Keratinocyte (primary cell): Measurements from ENCODE around the gene PTPRN2. TPM values are rescaled to one million over a fixed set of nuclear protein-coding genes. Genes with fewer than 3 reads are reported as not detected.

ENCODE experiments used
- DNase-seq: peaks from one replicate; pipeline ENCODE4 v3.0.0-alpha.2; 2011; ENCODE audit warnings: low read depth, missing footprints, low spot score
- FAIRE-seq: peaks from 2 replicates; lab custom pipeline; 2011; peaks lifted over from hg19 to GRCh38; lab: Jason Lieb, UNC
- H2AFZ ChIP-seq: 2 replicates; pipeline ENCODE4 v1.6.0; 2012; ENCODE audit warnings: low read length, control low read depth, inconsistent platforms; ENCODE audit not compliant: control insufficient read depth
- H3K27ac ChIP-seq: 2 replicates; pipeline ENCODE4 v1.5.1; 2011; ENCODE audit warnings: low read length; ENCODE audit not compliant: control insufficient read depth, insufficient read depth
- H3K27me3 ChIP-seq: 3 replicates; pipeline ENCODE4 v1.6.0; 2011; ENCODE audit warnings: low read length; ENCODE audit not compliant: control insufficient read depth, insufficient read depth; ENCODE audit errors: extremely low read depth
- H3K36me3 ChIP-seq, 2 experiments: 2 replicates in 1 of 2; 3 replicates in 1 of 2; pipeline ENCODE4 v1.5.1; 2011; ENCODE audit warnings: low read length in 2 of 2, mild to moderate bottlenecking in 1 of 2; ENCODE audit not compliant: control insufficient read depth in 2 of 2, insufficient read depth in 2 of 2; ENCODE audit errors: extremely low read depth in 1 of 2
- H3K4me1 ChIP-seq: 3 replicates; pipeline ENCODE4 v1.5.1; 2011; ENCODE audit warnings: low read length; ENCODE audit not compliant: control insufficient read depth, insufficient read depth; ENCODE audit errors: extremely low read depth
- H3K4me2 ChIP-seq: 3 replicates; pipeline ENCODE4 v1.6.0; 2011; ENCODE audit warnings: low read depth, low read length; ENCODE audit not compliant: control insufficient read depth, insufficient read depth; ENCODE audit errors: extremely low read depth
- H3K4me3 ChIP-seq, 3 experiments: fragments of 200-600 bp in 1 of 3; sonication (generic) in 1 of 3; 2 replicates in 2 of 3; 3 replicates in 1 of 3; pipeline ENCODE4 v1.5.1; 2011 to 2016; ENCODE audit warnings: low read length in 3 of 3, mild to moderate bottlenecking in 3 of 3, control low read depth in 2 of 3, inconsistent platforms in 1 of 3, low read depth in 1 of 3, mixed read lengths in 1 of 3, mixed run types in 1 of 3, moderate library complexity in 1 of 3; ENCODE audit not compliant: control insufficient read depth in 2 of 3, insufficient read depth in 2 of 3; ENCODE audit errors: extremely low read depth in 1 of 3
- H3K79me2 ChIP-seq: 2 replicates; pipeline ENCODE4 v1.6.0; 2012; ENCODE audit warnings: low read length; ENCODE audit not compliant: control insufficient read depth, insufficient read depth
- H3K9ac ChIP-seq: 3 replicates; pipeline ENCODE4 v1.6.0; 2011; ENCODE audit warnings: low read length; ENCODE audit not compliant: control insufficient read depth, insufficient read depth; ENCODE audit errors: extremely low read depth
- H3K9me1 ChIP-seq: 3 replicates; pipeline ENCODE4 v1.6.0; 2011; ENCODE audit warnings: low read length; ENCODE audit not compliant: control insufficient read depth, insufficient read depth; ENCODE audit errors: extremely low read depth
- H3K9me3 ChIP-seq: 2 replicates; pipeline ENCODE4 v1.5.1; 2012; ENCODE audit warnings: low read depth, low read length; ENCODE audit not compliant: control insufficient read depth
- H4K20me1 ChIP-seq: 3 replicates; pipeline ENCODE4 v1.6.0; 2011; ENCODE audit warnings: low read length; ENCODE audit not compliant: control insufficient read depth, insufficient read depth; ENCODE audit errors: extremely low read depth
- CTCF ChIP-seq, 3 experiments: IDR thresholded peaks in 1 of 3; conservative IDR thresholded peaks in 1 of 3; optimal IDR thresholded peaks in 1 of 3; 2 replicates in 2 of 3; 3 replicates in 1 of 3; pipeline versions ENCODE3 to v1.5.1; 2011; ENCODE audit warnings: low read length in 3 of 3, mild to moderate bottlenecking in 3 of 3, moderate library complexity in 2 of 3, control low read depth in 1 of 3, inconsistent platforms in 1 of 3; ENCODE audit not compliant: insufficient read depth in 2 of 3; ENCODE audit errors: extremely low read depth in 1 of 3
- EZH2 ChIP-seq: IDR thresholded peaks from one replicate; pipeline ENCODE4 v1.6.1; 2012; ENCODE audit warnings: inconsistent platforms, mild to moderate bottlenecking, low read length, moderate library complexity
- dilution Hi-C: fragments of 300-500 bp; cut with MboI; formaldehyde crosslinking; loops from one replicate; pipeline ENCODE4 v1.7.0; 2020; ENCODE audit warnings: low sequenced_read_pairs; ENCODE audit not compliant: extremely low pct_ligation_motif_present
- polyA plus RNA-seq, 5 experiments: library from polyadenylated mRNA; depleted of rRNA in 3 of 5; stranded (reverse) in 3 of 5; stranded (forward) in 1 of 5; unstranded in 1 of 5; fragments of >200 nt; gene quantifications; 1 replicate in 1 of 5; 2 replicates in 3 of 5; 3 replicates in 1 of 5; pipeline versions ENCODE4 v1.2.1 to v1.2.3, GENCODE V29; 2011 to 2012; ENCODE audit warnings: missing spikeins in 2 of 5, low read depth in 1 of 5, low replicate concordance in 1 of 5

Gene PTPRN2
- polyA plus RNA-seq, 1 donor (not counting 4 experiments of a cell fraction or from before 2014, with no cell fraction given), result not detected

GRCh38 chr7:157528785-157529341, 1058.8 kb downstream of the PTPRN2 start:
- FAIRE-seq (no peak), DNase-seq (no peak)
- H3K79me2 ChIP-seq, result no peaks in the 10 kb centered on the region
- no peak overlapping the region for H3K4me2 ChIP-seq
- no peaks in the 10 kb centered on the region for H3K27me3 ChIP-seq
- H3K9me1 ChIP-seq, result no peaks in the 10 kb centered on the region
- H3K9ac ChIP-seq, result no peak overlapping the region
- no peaks in the 10 kb centered on the region for H4K20me1 ChIP-seq
- dilution Hi-C loops, result no loop called here
- H3K27ac ChIP-seq, result no peak overlapping the region
- no peak overlapping the region for H3K4me3 ChIP-seq
- H3K4me1 ChIP-seq, result no peaks in the 10 kb centered on the region
- H3K9me3 ChIP-seq, result peaks cover 6% of the 10 kb centered on the region
- TF ChIP-seq CTCF (optimal IDR thresholded peaks at IDR 0.05 in 1 of 3, IDR thresholded peaks at IDR 0.05 in 1 of 3, conservative IDR thresholded peaks at IDR 0.05 in 1 of 3; ENCODE audit: extremely low read depth in 1 of 3, insufficient read depth in 2 of 3, low read length in 3 of 3), result no peak
- no peak for TF ChIP-seq EZH2
- no peaks in the 10 kb centered on the region for H3K36me3 ChIP-seq
- H2AFZ ChIP-seq, result no peak overlapping the region

- Histone ChIP-seq H3K9me3 (peaks cover 6% of the 10 kb centered on the region), H4K20me1 (no peaks in the 10 kb centered on the region), H3K4me1 (no peaks in the 10 kb centered on the region), H3K9ac (no peak overlapping the region), H3K27ac (no peak overlapping the region), H2AFZ (no peak overlapping the region), H3K79me2 (no peaks in the 10 kb centered on the region), H3K9me1 (no peaks in the 10 kb centered on the region), H3K36me3 (no peaks in the 10 kb centered on the region), H3K4me3 (no peak overlapping the region), H3K4me2 (no peak overlapping the region), H3K27me3 (no peaks in the 10 kb centered on the region)
- TF ChIP-seq EZH2 (no peak), CTCF (optimal IDR thresholded peaks at IDR 0.05 in 1 of 3, IDR thresholded peaks at IDR 0.05 in 1 of 3, conservative IDR thresholded peaks at IDR 0.05 in 1 of 3; ENCODE audit: extremely low read depth in 1 of 3, insufficient read depth in 2 of 3, low read length in 3 of 3) (no peak)
- FAIRE-seq, result no peak
- dilution Hi-C loops, result no loop called here
- no peak for DNase-seq
These were observed 1059.9 kb downstream of the PTPRN2 start for GRCh38 chr7:157527686-157528085.
